ENCODE results near the gene TNFRSF18.

DNA sequence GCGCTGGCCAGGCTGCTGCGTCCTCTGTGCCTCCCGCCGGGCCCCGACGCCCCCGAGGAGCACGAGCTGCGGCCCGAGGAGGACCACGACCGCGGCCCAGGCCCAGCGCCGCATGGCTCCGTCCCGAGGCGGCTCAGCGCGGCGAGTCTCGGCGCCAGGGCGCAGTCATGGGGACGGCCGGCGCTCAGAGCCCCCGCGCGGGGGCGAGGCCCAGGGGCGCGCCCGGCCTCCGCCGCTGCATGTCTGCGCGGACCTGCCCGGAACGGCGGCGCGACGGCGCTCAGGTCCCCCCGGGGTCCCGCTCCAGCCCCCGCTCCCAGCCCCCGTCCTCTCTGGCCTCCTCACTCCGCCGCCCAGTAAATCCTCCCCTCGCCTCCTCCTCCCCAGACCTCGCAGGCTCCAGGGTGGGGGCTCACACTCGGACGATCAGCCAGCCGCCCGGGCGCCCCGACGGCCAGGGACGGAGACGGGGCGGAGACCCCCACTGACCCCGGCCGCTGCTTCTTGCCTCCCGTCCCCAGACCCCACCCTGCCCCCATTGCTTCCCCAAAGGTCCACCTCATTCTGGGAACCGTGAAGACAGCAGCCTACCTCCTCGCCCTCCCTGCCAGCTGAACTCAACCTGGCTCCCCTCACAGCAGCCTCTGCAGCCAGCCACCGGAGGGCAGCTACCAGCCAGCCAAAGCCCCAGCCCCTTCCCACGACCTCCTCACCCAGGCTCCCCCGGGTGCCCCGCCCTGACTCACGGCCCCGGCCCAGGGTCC is 40.4 kb upstream of the TNFRSF18 start, which contains the start of gene C1QTNF12:
- TF ChIP-seq, protein P1, sequence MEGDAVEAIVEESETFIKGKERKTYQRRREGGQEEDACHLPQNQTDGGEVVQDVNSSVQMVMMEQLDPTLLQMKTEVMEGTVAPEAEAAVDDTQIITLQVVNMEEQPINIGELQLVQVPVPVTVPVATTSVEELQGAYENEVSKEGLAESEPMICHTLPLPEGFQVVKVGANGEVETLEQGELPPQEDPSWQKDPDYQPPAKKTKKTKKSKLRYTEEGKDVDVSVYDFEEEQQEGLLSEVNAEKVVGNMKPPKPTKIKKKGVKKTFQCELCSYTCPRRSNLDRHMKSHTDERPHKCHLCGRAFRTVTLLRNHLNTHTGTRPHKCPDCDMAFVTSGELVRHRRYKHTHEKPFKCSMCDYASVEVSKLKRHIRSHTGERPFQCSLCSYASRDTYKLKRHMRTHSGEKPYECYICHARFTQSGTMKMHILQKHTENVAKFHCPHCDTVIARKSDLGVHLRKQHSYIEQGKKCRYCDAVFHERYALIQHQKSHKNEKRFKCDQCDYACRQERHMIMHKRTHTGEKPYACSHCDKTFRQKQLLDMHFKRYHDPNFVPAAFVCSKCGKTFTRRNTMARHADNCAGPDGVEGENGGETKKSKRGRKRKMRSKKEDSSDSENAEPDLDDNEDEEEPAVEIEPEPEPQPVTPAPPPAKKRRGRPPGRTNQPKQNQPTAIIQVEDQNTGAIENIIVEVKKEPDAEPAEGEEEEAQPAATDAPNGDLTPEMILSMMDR (IDR thresholded peaks at IDR 0.05; ENCODE audit: low read depth, low read length, poor library complexity, severe bottlenecking) = no peak
- TF ChIP-seq EZH2phosphoT487 (IDR thresholded peaks at IDR 0.05; ENCODE audit: borderline replicate concordance, low read length) = no peak

All from DOHH2 (cell line).